ENCODE results near the gene KCNQ5.

KCNQ5 gene

GRCh38 chr6:72640615-72640930 is 18.7 kb downstream of the KCNQ5 start:
- DNase-seq = no peak

DNA sequence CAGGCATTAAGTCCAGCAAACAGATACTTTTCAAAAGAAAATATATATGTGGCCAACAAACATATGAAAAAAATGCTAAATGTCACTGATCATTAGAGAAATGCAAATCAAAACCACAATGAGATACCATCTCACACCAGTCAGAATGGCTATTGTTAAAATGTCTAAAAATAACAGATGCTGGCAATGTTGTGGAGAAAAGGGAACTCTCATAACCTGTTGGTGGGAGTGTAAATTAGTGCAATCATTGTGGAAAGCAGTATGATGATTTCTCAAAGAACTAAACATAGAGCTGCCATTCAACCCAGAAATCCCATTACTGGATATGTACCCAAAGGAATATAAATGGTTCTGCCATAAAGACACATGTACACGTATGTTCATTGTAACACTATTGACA is 20.6 kb downstream of the KCNQ5 start:
- DNase-seq = no peak

DNA sequence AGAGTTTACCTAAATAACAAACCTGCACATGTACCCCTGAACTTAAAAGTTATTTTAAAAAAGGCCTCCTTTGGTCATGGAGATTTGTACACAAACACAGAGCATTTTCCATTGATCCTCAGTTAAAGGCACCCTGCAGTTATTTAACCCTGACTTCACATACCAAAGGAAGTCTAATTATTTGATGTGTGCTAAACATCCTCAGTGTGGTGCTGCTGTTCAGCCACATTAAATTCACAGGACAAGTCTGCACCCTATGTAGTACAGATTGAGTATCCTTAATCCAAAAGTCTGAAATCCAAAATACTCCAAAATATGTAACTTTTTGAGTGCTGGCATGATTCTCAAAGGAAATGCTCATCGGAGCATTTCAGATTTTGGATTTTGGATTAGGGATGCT is 21.4 kb downstream of the KCNQ5 start:
- DNase-seq = peak; percentile 34

GRCh38 chr6:72646604-72647485 is 25.0 kb downstream of the KCNQ5 start:
- no peak for DNase-seq

DNA sequence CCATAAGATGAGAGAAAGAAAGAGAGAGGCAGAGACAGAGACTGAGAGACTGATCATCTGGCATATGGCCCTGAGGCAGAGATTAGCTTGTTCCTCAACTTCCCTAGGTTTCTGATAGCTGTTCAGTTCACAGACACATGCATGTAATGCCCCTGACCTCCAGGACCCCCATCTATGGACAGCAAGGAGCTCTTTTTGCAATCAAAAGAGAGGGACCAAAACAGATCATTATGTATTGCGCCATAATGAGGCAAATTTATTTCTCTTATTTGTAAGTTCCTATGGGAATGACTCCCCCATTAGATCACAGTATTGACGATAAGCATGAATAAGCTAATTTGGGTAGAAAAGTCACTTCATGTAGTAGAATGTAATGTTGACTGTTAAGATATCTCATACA is 25.6 kb downstream of the KCNQ5 start:
- DNase-seq = no peak

GRCh38 chr6:72649032-72649984 is 27.4 kb downstream of the KCNQ5 start:
- peak; percentile 94 for DNase-seq

- peak; percentile 13 for DNase-seq
Observed at GRCh38 chr6:72650081-72650745, 28.3 kb downstream of the KCNQ5 start.

- peak; percentile 40 for DNase-seq
Observed at GRCh38 chr6:72651174-72651573, 29.3 kb downstream of the KCNQ5 start.

GRCh38 chr6:72651967-72652956 is 30.4 kb downstream of the KCNQ5 start:
- no peak for DNase-seq

GRCh38 chr6:72653026-72653425 is 31.2 kb downstream of the KCNQ5 start:
- DNase-seq = no peak

GRCh38 chr6:72654071-72654621 is 32.3 kb downstream of the KCNQ5 start:
- DNase-seq = no peak

DNA sequence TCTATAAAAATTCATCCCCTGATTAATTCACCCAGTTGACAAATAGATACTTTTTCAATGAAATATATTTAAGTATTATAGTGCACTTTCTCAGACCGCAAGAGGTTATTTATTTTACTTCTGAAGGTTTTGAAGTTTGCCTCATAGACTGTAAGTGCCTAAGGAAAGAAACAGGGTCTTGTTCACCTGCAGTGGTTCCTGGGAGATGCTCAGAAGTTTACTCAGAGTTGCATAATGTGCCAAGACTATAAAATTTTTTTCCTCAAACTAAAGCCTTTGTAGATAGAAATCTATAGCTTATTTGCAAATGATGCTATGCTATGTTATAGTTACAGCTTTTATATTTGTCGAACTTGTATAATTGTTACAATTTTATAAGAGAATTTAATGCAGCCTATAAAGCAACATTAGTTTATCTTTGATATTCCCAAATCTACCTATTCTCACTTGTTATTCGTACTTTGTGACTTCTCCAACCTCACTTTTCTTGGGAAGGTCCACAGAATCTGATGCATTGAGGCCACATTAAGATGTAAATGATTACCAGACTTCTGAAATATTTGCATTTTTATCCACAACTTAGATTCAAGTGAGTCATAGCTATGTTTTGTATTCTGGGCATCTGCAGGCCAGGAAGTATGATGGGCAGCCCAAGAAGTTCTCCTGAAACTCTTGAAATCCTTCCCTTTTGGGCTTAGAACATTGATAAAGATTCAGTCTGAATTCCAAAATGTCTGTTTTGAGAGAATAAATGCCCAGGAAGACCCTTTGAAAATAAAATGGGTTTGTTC is 35.7 kb downstream of the KCNQ5 start:
- DNase-seq = peak; percentile 69

DNA sequence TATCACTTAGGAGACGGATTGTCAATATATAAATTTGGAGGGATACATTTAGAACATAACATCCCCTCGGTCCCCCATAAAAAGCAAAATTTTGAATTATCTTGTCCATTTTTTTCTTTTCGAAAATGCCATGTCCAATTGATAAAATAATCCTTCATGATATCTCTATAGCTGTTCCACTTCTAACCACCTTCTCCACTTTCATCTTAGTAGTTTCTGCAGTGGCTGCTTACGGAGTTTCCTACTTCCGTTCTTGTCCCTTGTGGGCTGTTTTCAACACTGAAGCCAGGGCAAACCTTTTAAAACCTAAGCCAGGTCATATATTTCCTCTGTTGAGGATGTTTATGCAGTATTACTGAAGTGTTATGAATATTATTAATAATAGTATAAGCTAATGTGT is 37.9 kb downstream of the KCNQ5 start:
- DNase-seq = no peak

- peak; percentile 29 for DNase-seq
Observed at GRCh38 chr6:72661411-72661810, 39.5 kb downstream of the KCNQ5 start.

GRCh38 chr6:72665599-72665998 is 43.7 kb downstream of the KCNQ5 start:
- no peak for DNase-seq

DNA sequence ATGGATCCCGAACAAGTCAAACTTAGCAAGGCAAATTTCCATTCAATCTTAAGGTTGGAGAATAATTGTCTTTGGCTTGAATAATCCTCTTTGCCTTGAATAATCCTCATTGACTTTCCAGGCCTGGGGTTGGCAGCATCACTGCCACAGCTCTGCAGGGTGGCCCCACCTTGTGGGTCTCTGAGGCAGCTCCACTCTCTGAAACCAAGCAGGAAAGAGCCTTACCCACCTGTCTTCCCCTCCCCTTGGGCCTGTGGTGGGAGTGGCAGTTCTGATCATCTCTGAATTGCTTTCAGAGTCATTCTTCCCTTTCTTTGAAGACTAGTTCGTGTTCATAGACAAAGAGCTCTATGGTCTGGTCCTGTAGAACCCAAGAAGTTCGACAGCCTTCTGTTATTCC is 47.5 kb downstream of the KCNQ5 start:
- no peak for DNase-seq

DNA sequence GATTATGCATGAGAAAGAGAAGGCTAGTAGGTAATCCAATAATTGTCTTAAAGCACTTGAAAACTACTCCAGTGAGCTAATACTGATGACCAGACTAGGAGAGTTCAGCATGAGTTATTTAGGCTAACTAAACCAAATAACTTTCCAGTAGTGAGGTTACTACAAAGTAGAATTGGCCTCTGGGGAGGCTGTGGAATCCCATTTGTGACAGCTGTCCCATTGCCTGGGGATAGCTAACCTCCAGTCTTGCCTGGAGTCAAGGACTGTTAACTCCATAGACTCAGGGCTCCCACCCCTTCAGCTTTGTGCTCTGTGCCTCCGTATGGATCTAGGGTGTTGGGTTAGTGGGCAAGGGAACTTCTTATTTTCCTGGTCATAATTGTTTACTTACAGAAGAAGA is 51.0 kb downstream of the KCNQ5 start:
- no peak for DNase-seq

DNA sequence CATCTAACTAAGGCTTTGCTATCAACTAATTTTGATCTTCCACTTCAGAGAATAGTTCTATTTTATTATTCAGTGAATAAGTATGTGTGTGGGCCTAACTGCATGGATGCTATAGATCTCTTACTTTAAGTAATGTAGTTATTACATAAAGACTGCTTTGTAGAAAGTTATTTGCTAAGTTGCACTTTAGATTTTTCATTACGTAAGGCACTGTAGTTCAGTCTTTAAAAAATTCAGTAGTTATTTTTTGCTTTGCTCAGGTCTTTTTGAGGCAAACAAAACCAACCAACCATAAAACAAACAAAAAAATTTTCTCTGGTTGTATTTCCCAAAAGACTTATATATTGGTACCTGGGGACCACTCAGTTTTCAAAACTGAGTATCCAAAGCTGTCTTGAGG is 53.0 kb downstream of the KCNQ5 start:
- DNase-seq = no peak

DNA sequence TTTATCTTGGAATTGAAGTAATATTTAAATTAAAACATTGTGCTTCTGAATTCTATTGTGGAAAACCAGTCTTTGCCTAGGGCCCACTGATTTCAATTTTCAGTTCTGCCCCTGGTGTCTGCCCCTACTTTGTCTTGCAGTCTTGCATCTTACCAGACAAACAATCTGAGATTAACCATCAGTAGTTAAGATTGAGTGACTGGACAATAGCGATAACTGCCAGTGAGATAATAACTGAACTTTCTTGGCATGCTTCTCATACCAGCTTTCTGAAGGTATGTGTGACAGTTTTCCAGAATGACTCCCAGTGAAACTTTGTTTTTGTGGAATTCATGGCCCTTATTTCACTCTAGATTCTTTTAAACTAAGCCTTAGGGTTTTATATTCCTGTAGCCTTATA is 53.5 kb downstream of the KCNQ5 start:
- peak; percentile 25 for DNase-seq

DNA sequence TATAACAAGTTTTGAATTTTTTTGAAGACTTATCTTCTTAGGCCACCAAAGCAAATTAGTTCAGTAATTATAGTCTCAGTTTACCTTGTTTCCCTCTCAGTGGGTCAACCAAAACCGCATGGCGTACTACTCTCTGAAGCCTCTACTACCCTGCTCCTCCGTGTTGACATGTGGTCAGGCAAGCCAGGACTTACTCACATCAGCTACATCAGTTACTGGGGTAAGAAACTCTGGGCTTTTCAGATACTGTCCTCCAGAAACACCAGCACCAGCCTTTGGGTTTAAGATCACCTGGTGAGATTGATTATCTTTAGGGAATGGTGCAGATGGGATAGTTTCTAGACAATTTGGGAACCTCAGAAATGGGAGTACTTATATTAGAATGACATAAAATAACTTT is 55.1 kb downstream of the KCNQ5 start:
- no peak for DNase-seq

GRCh38 chr6:72677740-72678139 is 55.9 kb downstream of the KCNQ5 start:
- DNase-seq = peak; percentile 13
